Activated naive CD4-positive, alpha-beta T cell (primary cell): ENCODE data around the gene SIT1.

Source experiments
- DNase-seq, 4 experiments: peaks; one replicate each; lab custom pipeline; 2025; lab: John Stamatoyannopoulos, UW

SIT1 gene

GRCh38 chr9:35650341-35651158 is at the start of gene SIT1:
SIT1 (minus strand) TSS chr9:35650931; CDS start chr9:35650853, 78 bp downstream.
- DNase-seq = peak in 1 of 4 experiments; percentile 33

- DNase-seq = no peak
Observed at GRCh38 chr9:35700031-35700430, 49.3 kb upstream of the SIT1 start.

- no peak for DNase-seq
Observed at GRCh38 chr9:35698231-35698630, 47.5 kb upstream of the SIT1 start.

GRCh38 chr9:35697486-35697885 is 46.8 kb upstream of the SIT1 start:
- DNase-seq = no peak

GRCh38 chr9:35696520-35697215 is 45.9 kb upstream of the SIT1 start:
- DNase-seq = peak in 2 of 4 experiments; percentile 14 to 23

- DNase-seq = no peak
Observed at GRCh38 chr9:35695943-35696401, 45.2 kb upstream of the SIT1 start.

- no peak for DNase-seq
Observed at GRCh38 chr9:35691757-35692301, 41.1 kb upstream of the SIT1 start.

- no peak for DNase-seq
Observed at GRCh38 chr9:35691334-35691650, 40.6 kb upstream of the SIT1 start.

- peak in 1 of 4 experiments; percentile 21 for DNase-seq
Observed at GRCh38 chr9:35690614-35691333, 40.0 kb upstream of the SIT1 start.

- DNase-seq = no peak
Observed at GRCh38 chr9:35690294-35690613, 39.5 kb upstream of the SIT1 start.

GRCh38 chr9:35689542-35690293 is 39.0 kb upstream of the SIT1 start, which contains the start of gene TPM2:
TPM2 (minus strand) TSS chr9:35689925; CDS start chr9:35689817, 108 bp downstream.
- DNase-seq = no peak

GRCh38 chr9:35688558-35689541 is 38.1 kb upstream of the SIT1 start:
- no peak for DNase-seq

- no peak for DNase-seq
Observed at GRCh38 chr9:35687972-35688557, 37.3 kb upstream of the SIT1 start.

GRCh38 chr9:35687306-35687705 is 36.6 kb upstream of the SIT1 start:
- DNase-seq = no peak

GRCh38 chr9:35686222-35687203 is 35.8 kb upstream of the SIT1 start:
- no peak for DNase-seq

- DNase-seq = no peak
Observed at GRCh38 chr9:35685506-35685905, 34.8 kb upstream of the SIT1 start.

- no peak for DNase-seq
Observed at GRCh38 chr9:35684921-35685320, 34.2 kb upstream of the SIT1 start.

- no peak for DNase-seq
Observed at GRCh38 chr9:35683323-35683722, 32.6 kb upstream of the SIT1 start.
